Mesenchymal stem cell (in vitro differentiated cells and primary cell): ENCODE results near the gene UPF1. TPM values are rescaled to one million over a fixed set of nuclear protein-coding genes. Genes with fewer than 3 reads are reported as not detected.

Experiments
- DNase-seq: peaks from one replicate; pipeline ENCODE4 v3.0.0-alpha.2; 2013
- H2AFZ ChIP-seq: one replicate; pipeline ENCODE4 v1.6.1; 2013; ENCODE audit warnings: low read depth, mild to moderate bottlenecking, control low read depth, inconsistent platforms, low read length, moderate library complexity
- H2AK5ac ChIP-seq: 2 replicates; pipeline ENCODE4 v1.6.1; 2013; ENCODE audit warnings: low read length, moderate library complexity, mild to moderate bottlenecking, inconsistent platforms; ENCODE audit not compliant: severe bottlenecking
- H2BK120ac ChIP-seq: one replicate; pipeline ENCODE4 v1.6.1; 2013; ENCODE audit warnings: low read depth, mild to moderate bottlenecking, inconsistent platforms, low read length, moderate library complexity
- H2BK12ac ChIP-seq, 2 experiments: one replicate each; pipeline ENCODE4 v1.6.1; 2013; ENCODE audit warnings: inconsistent platforms in 2 of 2, low read length in 2 of 2, mild to moderate bottlenecking in 2 of 2, moderate library complexity in 2 of 2, control low read depth in 1 of 2
- H2BK15ac ChIP-seq: one replicate; pipeline ENCODE4 v1.6.1; 2013; ENCODE audit warnings: mild to moderate bottlenecking, low read depth, inconsistent platforms; ENCODE audit not compliant: poor library complexity, severe bottlenecking
- H2BK5ac ChIP-seq: 2 replicates; pipeline ENCODE4 v1.6.1; 2013; ENCODE audit warnings: low read depth, mild to moderate bottlenecking, low read length, control low read depth, inconsistent platforms; ENCODE audit not compliant: poor library complexity, severe bottlenecking
- H3K14ac ChIP-seq, 2 experiments: one replicate each; pipeline ENCODE4 v1.6.1; 2013; ENCODE audit warnings: inconsistent platforms in 2 of 2, low read length in 2 of 2, control low read depth in 1 of 2, mild to moderate bottlenecking in 1 of 2, moderate library complexity in 1 of 2
- H3K18ac ChIP-seq, 2 experiments: one replicate each; pipeline ENCODE4 v1.6.1; 2013; ENCODE audit warnings: inconsistent platforms in 2 of 2, low read length in 2 of 2, control low read depth in 1 of 2, low read depth in 1 of 2, mild to moderate bottlenecking in 1 of 2
- H3K23ac ChIP-seq, 2 experiments: one replicate each; pipeline ENCODE4 v1.6.1; 2013; ENCODE audit warnings: inconsistent platforms in 2 of 2, low read length in 2 of 2, mild to moderate bottlenecking in 2 of 2, moderate library complexity in 2 of 2, control low read depth in 1 of 2
- H3K27ac ChIP-seq: 2 replicates; pipeline ENCODE4 v1.5.1; 2013; ENCODE audit warnings: mild to moderate bottlenecking, moderate library complexity, low read length, control low read depth, inconsistent platforms; ENCODE audit not compliant: poor library complexity, severe bottlenecking
- H3K27me3 ChIP-seq, 2 experiments: 2 replicates each; pipeline versions ENCODE4 v1.6.1 to v1.7.0; 2013; ENCODE audit warnings: low read length in 2 of 2, mild to moderate bottlenecking in 2 of 2, moderate library complexity in 2 of 2, control low read depth in 1 of 2, inconsistent platforms in 1 of 2; ENCODE audit not compliant: control insufficient read depth in 1 of 2, insufficient read depth in 1 of 2
- H3K36me3 ChIP-seq, 2 experiments: 2 replicates each; pipeline versions ENCODE4 v1.6.1 to v1.7.0; 2013; ENCODE audit warnings: low read length in 2 of 2, control low read depth in 1 of 2, inconsistent platforms in 1 of 2, low read depth in 1 of 2, mild to moderate bottlenecking in 1 of 2; ENCODE audit not compliant: insufficient read depth in 2 of 2, control insufficient read depth in 1 of 2
- H3K4ac ChIP-seq, 2 experiments: one replicate each; pipeline ENCODE4 v1.6.1; 2013; ENCODE audit warnings: inconsistent platforms in 2 of 2, low read length in 2 of 2, mild to moderate bottlenecking in 2 of 2, moderate library complexity in 2 of 2, control low read depth in 1 of 2, low read depth in 1 of 2
- H3K4me1 ChIP-seq: 2 replicates; pipeline ENCODE4 v1.6.1; 2013; ENCODE audit warnings: low read depth, low read length, control low read depth; ENCODE audit not compliant: control insufficient read depth, insufficient read depth
- H3K4me2 ChIP-seq: 2 replicates; pipeline ENCODE4 v1.6.1; 2013; ENCODE audit warnings: low read length, mild to moderate bottlenecking, inconsistent platforms; ENCODE audit not compliant: poor library complexity, severe bottlenecking
- H3K4me3 ChIP-seq, 2 experiments: 2 replicates each; pipeline versions ENCODE4 v1.5.1 to v1.7.0; 2013; ENCODE audit warnings: low read length in 2 of 2, mild to moderate bottlenecking in 2 of 2, control low read depth in 1 of 2, low read depth in 1 of 2; ENCODE audit not compliant: insufficient read depth in 1 of 2
- H3K79me1 ChIP-seq: replicated peaks from 2 replicates; pipeline ENCODE4 v1.6.1; 2013; ENCODE audit warnings: mild to moderate bottlenecking, control low read depth, low read length, inconsistent platforms; ENCODE audit not compliant: poor library complexity, severe bottlenecking
- H3K9ac ChIP-seq: 2 replicates; pipeline ENCODE4 v1.7.0; 2013; ENCODE audit warnings: mild to moderate bottlenecking, low read length, moderate library complexity
- H3K9me3 ChIP-seq: 2 replicates; pipeline ENCODE4 v1.7.0; 2013; ENCODE audit warnings: mild to moderate bottlenecking, low read length; ENCODE audit not compliant: control insufficient read depth
- H4K8ac ChIP-seq: one replicate; pipeline ENCODE4 v1.6.1; 2013; ENCODE audit warnings: inconsistent platforms, mild to moderate bottlenecking, low read length, moderate library complexity
- H4K91ac ChIP-seq: one replicate; pipeline ENCODE4 v1.6.1; 2013; ENCODE audit warnings: mild to moderate bottlenecking, low read length, inconsistent platforms
- WGBS: methylation state at CpG from one replicate; pipeline ENCODE4 v1.1.7; 2013; ENCODE audit warnings: mixed read lengths; 5-methylcytosine and 5-hydroxymethylcytosine counted together
- polyA plus RNA-seq, 2 experiments: library from polyadenylated mRNA; stranded (reverse); fragments of 200-250 nt; gene quantifications; one replicate each; pipeline ENCODE4 v1.2.3, GENCODE V29; 2013

The UPF1 gene
- polyA plus RNA-seq (2013, experiment 1 of 2): 16.0 TPM
- polyA plus RNA-seq (2013, experiment 2 of 2): 15.0 TPM

- no peak within 1 kb of the TSS for H2BK5ac ChIP-seq
- peak within 1 kb of the TSS; percentile 82 for H2BK15ac ChIP-seq
- H3K79me1 ChIP-seq: no peaks in the 10 kb centered on the region
- peak within 1 kb of the TSS; percentile 73 for H2BK120ac ChIP-seq
- no peak within 1 kb of the TSS for H2AK5ac ChIP-seq
- H4K8ac ChIP-seq: peak within 1 kb of the TSS; percentile 98
- peak within 1 kb of the TSS; percentile 93 to 98 for H3K4ac ChIP-seq
- H3K14ac ChIP-seq: peak within 1 kb of the TSS in 1 of 2 experiments; percentile 93
- H3K4me1 ChIP-seq: peaks cover 9% of the 10 kb centered on the region
- H3K18ac ChIP-seq: peak within 1 kb of the TSS; percentile 77 to 95
- peak within 1 kb of the TSS; percentile 99 for H2AFZ ChIP-seq
- no peaks in the 10 kb centered on the region for H3K27me3 ChIP-seq
- peak within 1 kb of the TSS; percentile 11 for H3K27ac ChIP-seq
- H3K23ac ChIP-seq: peak within 1 kb of the TSS; percentile 53 to 74
- peak within 1 kb of the TSS; percentile 100 for H3K4me2 ChIP-seq
- WGBS: 1% methylated on average over 62 of the region's 96 CpGs
- DNase-seq: peak; percentile 90
- peak within 1 kb of the TSS; percentile 93 for H4K91ac ChIP-seq
- peaks cover 6% of the 10 kb centered on the region for H3K9me3 ChIP-seq
- H2BK12ac ChIP-seq: peak within 1 kb of the TSS; percentile 53 to 86
- H3K36me3 ChIP-seq: peaks cover 4 to 8% of the 10 kb centered on the region in 2 experiments
- H3K9ac ChIP-seq: peak within 1 kb of the TSS; percentile 95
- peak within 1 kb of the TSS; percentile 92 to 94 for H3K4me3 ChIP-seq
These were observed at the start of gene UPF1 for GRCh38 chr19:18831524-18832305. Gene UPF1, plus strand, starts transcription at chr19:18831959. Its CDS starts 251 bp downstream, at chr19:18832210.

GRCh38 chr19:18782559-18783225 lies 49.1 kb upstream of the UPF1 start:
- Histone ChIP-seq H3K79me1 (no peaks in the 10 kb centered on the region), H3K9me3 (no peaks in the 10 kb centered on the region), H4K91ac (no peak overlapping the region), H3K4ac (no peak overlapping the region), H2BK15ac (no peak overlapping the region), H3K4me2 (no peak overlapping the region), H3K27ac (no peak overlapping the region), H2BK5ac (no peak overlapping the region), H3K4me1 (peaks cover 9% of the 10 kb centered on the region), H2BK12ac (no peak overlapping the region), H3K14ac (no peak overlapping the region), H3K18ac (no peak overlapping the region), H3K36me3 (peaks cover 0 to 3% of the 10 kb centered on the region in 2 experiments), H4K8ac (no peak overlapping the region), H2BK120ac (no peak overlapping the region), H3K27me3 (peaks cover 24 to 52% of the 10 kb centered on the region in 2 experiments), H3K9ac (no peak overlapping the region), H2AK5ac (no peak overlapping the region), H3K23ac (no peak overlapping the region), H2AFZ (no peak overlapping the region), H3K4me3 (no peak overlapping the region)
- WGBS: 92% methylated on average over 22 of the region's 22 CpGs
- no peak for DNase-seq

- H3K36me3 ChIP-seq: peaks cover 0 to 3% of the 10 kb centered on the region in 2 experiments
- WGBS: 85% methylated on average over 19 of the region's 19 CpGs
- H2AFZ ChIP-seq: no peak overlapping the region
These were observed 47.6 kb upstream of the UPF1 start for GRCh38 chr19:18783958-18784785.

More at GRCh38 chr19:18783958-18784785, 47.6 kb upstream of the UPF1 start:
- H2BK120ac ChIP-seq: no peak overlapping the region
- DNase-seq: no peak
- no peak overlapping the region for H2AK5ac ChIP-seq
- H2BK5ac ChIP-seq: no peak overlapping the region
- H3K9ac ChIP-seq: no peak overlapping the region
- no peak overlapping the region for H2BK12ac ChIP-seq
- H4K91ac ChIP-seq: no peak overlapping the region
- H3K4me1 ChIP-seq: peaks cover 17% of the 10 kb centered on the region
- H3K27me3 ChIP-seq: peaks cover 37 to 63% of the 10 kb centered on the region in 2 experiments
- H3K9me3 ChIP-seq: no peaks in the 10 kb centered on the region
- no peak overlapping the region for H3K23ac ChIP-seq
- H2BK15ac ChIP-seq: no peak overlapping the region
- no peak overlapping the region for H3K4me3 ChIP-seq
- H4K8ac ChIP-seq: no peak overlapping the region
- no peaks in the 10 kb centered on the region for H3K79me1 ChIP-seq
- no peak overlapping the region for H3K4ac ChIP-seq
- H3K27ac ChIP-seq: no peak overlapping the region
- no peak overlapping the region for H3K4me2 ChIP-seq
- H3K18ac ChIP-seq: no peak overlapping the region
- no peak overlapping the region for H3K14ac ChIP-seq
